Amniotic stem cell (primary cell): ENCODE measurements around the gene GIPC3.
"Not testable (repeated sequence)": the region's sequence is repeated elsewhere in the genome, so short reads cannot be mapped to it uniquely, and the experiment has no call there.

Experiments used
- DNase-seq: peaks from one replicate; lab custom pipeline; 2025; lab: John Stamatoyannopoulos, UW

Gene GIPC3

GRCh38 chr19:3550947-3551791 is 34.1 kb upstream of the GIPC3 start:
- no peak for DNase-seq

GRCh38 chr19:3551792-3552095 is 33.5 kb upstream of the GIPC3 start:
- DNase-seq = no peak

- no peak for DNase-seq
Observed at GRCh38 chr19:3554254-3555083, 30.8 kb upstream of the GIPC3 start.

- no peak for DNase-seq
Observed at GRCh38 chr19:3555653-3556422, 29.4 kb upstream of the GIPC3 start.

GRCh38 chr19:3556423-3556977 is 28.8 kb upstream of the GIPC3 start:
- no peak for DNase-seq

- peak; percentile 24 for DNase-seq
Observed at GRCh38 chr19:3556978-3557460, 28.3 kb upstream of the GIPC3 start.

- DNase-seq = peak; percentile 86
Observed at GRCh38 chr19:3557461-3558248, 27.6 kb upstream of the GIPC3 start, which contains the start of gene MFSD12. TSS of gene MFSD12 (minus strand) at chr19:3557586. CDS start at chr19:3557403, 183 bp downstream.

- DNase-seq = no peak
Observed at GRCh38 chr19:3563709-3564524, 21.4 kb upstream of the GIPC3 start.

- DNase-seq = no peak
Observed at GRCh38 chr19:3565139-3565538, 20.1 kb upstream of the GIPC3 start.

GRCh38 chr19:3570042-3570441 is 15.2 kb upstream of the GIPC3 start:
- not testable (repeated sequence) for DNase-seq

- no peak for DNase-seq
Observed at GRCh38 chr19:3570606-3571011, 14.7 kb upstream of the GIPC3 start.

- peak; percentile 99 for DNase-seq
Observed at GRCh38 chr19:3572132-3572854, 13.0 kb upstream of the GIPC3 start.

- DNase-seq = no peak
Observed at GRCh38 chr19:3572855-3573161, 12.5 kb upstream of the GIPC3 start, which contains the start of gene HMG20B. TSS of gene HMG20B (plus strand) at chr19:3572944. CDS start at chr19:3573310, 366 bp downstream.

- no peak for DNase-seq
Observed at GRCh38 chr19:3573162-3573857, 12.0 kb upstream of the GIPC3 start.

- DNase-seq = peak; percentile 87
Observed at GRCh38 chr19:3573858-3574637, 11.2 kb upstream of the GIPC3 start.

- no peak for DNase-seq
Observed at GRCh38 chr19:3575260-3575741, 10.0 kb upstream of the GIPC3 start.

- no peak for DNase-seq
Observed at GRCh38 chr19:3575949-3576673, 9.2 kb upstream of the GIPC3 start.
